HG02678 (cell line): ENCODE data around the gene PDIA5.

ENCODE experiments used
- ATAC-seq: cut with Tn5 transposase; IDR thresholded peaks from one replicate; pipeline ENCODE4 v1.9.1; 2021; ENCODE audit warnings: mild to moderate bottlenecking, moderate library complexity; ENCODE audit not compliant: unreplicated experiment

PDIA5 gene

GRCh38 chr3:123070510-123070909 lies 3.7 kb downstream of the PDIA5 start:
- no peak for ATAC-seq

DNA sequence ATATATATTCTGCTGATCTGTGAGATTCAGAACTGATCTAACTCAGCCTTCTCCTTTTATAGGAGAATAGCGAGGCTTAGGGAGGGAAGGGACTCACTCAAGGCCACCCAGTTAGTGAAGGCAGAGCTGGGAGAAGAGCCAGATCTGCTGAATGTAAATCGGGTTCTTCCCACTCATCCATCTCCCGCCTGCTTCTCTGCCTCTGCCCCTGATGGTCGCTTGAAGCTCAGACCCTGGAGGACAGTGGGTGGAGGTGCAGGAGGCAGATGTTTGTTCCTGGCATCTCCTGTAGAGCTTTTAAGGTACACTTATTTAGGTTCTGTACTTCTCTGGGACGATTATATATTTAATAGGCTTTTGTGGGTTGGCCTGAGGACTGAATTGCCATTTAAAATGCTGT lies 4.3 kb downstream of the PDIA5 start:
- ATAC-seq: no peak

DNA sequence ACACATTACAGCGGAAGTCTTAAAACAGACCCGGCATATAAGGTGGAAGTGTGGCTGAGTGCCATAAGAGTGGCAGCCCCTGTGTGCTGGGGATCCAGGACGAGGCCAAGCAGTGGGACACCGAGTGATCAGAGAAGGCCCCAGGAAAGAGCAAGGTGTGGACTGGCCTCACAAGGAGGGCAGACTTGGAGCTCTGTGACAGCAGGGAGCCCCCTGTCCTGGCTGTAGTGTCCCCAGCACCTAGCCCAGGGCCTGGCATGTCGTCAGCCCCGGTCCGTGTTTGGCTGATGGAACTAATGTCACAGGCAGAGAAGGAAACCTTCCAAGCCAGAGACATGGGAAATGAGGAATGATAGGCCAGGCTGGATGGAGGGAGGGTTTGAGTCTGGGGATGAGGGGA lies 4.8 kb downstream of the PDIA5 start:
- no peak for ATAC-seq

DNA sequence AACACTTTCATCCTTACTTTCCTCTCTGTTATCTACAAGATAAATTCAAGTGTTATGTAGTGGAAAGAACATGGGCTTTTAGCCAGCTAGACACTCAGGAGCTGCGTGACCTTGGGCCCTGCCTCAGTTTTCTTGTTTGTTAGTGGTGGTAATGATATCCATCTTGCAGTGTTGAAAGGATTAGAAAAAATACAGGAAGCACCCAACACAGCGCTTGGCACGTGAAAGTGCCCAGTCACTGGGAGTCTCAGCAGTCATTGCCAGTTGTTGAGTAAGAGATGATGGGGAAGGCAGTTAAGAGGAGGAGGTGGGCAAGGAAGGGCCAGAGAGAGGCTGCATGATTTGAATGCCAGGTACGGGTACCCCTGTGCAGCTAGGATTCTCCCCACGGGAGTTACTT lies 5.3 kb downstream of the PDIA5 start:
- ATAC-seq: no peak

GRCh38 chr3:123072564-123072963 lies 5.7 kb downstream of the PDIA5 start:
- no peak for ATAC-seq

GRCh38 chr3:123075359-123075758 lies 8.5 kb downstream of the PDIA5 start:
- ATAC-seq: no peak

- no peak for ATAC-seq
Observed at GRCh38 chr3:123076112-123076495, 9.3 kb downstream of the PDIA5 start.

DNA sequence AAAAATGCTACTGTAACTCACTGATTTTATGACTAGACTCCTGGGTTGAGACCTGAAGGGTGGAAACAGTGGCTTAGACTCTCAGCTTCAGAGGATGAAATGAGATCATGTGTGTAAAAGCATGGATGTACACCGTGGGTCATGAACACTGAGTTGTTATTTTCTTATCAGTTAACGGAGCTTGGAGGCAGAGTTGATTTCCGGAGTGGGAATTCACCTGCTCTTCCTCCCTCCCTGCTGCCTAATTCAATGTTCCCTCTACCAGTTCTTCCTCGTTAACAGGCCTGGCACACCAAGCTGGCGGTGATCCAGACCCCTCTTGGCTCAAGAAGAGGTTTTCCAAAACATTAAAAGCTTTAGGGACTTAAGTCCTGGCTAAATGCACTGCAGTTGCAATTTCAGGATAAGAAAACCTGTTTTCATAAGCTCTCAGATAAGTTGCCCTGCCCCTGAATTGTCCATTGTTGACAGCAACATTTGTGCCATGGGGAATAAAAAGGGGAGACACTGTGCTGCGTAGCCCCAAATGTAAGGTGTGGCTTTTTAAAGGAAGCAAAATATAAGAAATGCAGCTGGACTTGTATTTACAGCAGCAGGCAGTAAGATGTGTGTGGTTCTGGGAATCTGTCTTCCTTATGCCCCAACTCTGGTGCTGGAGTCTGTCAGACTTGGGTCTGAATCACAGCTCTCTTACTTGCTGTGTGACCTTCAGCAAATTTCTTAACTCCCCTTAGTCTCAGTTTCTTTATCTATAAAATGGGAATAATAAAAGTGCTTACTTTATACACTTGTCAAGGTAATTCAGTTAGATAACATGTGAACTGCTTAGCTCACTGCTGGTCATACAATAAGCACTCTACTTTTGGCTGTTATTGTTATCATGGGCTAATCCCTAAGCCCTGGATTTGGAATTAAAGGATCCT lies 9.9 kb downstream of the PDIA5 start:
- ATAC-seq: no peak

DNA sequence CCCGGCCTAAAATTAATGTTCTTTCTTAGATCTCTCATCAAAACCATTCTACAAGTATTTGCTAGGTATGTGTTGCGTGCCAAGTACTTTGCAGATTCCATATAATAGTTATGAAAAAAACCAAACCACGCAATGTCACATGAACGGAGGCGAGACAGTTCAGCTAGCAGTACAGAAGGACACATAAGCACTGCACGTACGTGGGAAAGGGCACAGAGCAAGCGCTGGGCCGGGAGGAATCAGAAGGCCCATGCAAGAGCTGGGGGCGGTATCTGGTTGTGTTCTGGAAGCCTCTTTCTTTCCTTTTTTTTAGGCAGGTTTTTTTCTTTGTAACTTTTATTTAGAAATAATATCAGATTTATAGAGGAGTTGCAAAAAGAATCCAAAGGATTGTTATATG lies 11.3 kb downstream of the PDIA5 start:
- ATAC-seq: no peak

DNA sequence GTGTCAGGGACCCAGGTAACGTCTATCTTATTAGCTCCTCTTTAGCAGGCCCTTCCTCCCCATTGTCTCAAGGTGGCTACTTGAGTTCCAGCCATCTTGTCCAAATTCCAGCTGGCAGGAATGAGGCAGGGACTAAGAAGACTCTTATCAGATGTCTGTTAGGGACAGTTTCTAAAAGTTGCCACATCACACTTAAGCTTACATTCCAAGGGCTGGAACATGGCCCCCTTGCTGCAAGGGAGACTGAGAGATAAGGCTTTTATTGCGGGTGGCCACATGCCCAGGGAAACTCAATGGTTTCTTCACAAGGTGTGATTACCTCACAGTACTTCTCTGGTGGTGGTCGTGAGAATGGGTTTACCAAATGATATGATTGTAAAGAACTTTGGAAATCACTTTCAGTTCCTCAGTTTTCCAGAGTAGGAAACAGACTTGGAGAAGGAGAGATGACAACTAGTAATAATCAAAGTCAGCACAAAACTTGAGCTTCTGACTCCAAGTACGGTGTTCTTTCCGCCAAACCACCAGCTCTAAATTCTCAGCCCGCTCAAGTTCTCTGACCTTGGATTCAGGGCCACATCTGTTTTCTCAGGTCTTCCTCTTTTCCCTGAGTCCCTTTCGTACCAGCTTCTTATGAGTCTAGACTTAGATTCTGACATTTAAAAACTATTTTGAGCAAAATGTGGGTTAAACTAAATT lies 14.2 kb downstream of the PDIA5 start:
- ATAC-seq: no peak

- ATAC-seq: peak; percentile 17
Observed at GRCh38 chr3:123081718-123082369, 15.0 kb downstream of the PDIA5 start.

DNA sequence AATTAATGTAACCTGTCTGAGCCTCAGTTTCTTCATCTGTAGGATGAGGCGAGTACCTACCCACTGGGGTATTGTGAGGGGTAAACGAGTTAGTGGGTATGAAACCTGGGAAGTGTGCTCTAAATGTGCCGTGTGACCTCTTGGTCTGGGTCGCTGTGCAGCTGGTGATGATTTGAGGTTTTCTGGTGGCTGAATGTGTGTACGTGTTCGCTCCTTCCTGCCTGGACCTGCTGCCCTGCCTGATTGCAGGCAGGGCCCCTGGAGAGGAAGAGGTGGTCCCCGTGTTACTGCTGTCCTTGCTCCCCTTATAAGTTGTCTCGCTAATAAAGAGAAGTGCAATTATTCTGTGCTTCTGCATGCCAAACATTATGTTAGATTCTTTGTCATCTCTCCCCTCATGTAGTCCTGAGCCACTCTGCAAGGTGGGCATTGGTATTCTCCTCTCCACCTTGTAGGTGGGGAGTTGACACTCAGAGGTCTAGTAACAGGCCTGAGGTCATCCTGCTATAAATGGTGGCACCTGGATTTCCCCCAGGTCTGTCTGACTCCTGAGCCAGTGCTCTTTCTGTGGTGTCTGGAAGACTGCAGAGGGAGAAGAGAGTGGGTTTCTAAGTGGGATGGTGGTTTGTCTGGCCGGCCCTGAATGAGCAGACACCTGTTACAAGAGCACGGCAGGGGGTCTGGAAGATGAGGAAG lies 15.7 kb downstream of the PDIA5 start:
- peak; percentile 70 for ATAC-seq

- no peak for ATAC-seq
Observed at GRCh38 chr3:123083383-123084124, 16.7 kb downstream of the PDIA5 start.

GRCh38 chr3:123084192-123084591 lies 17.4 kb downstream of the PDIA5 start:
- ATAC-seq: no peak

DNA sequence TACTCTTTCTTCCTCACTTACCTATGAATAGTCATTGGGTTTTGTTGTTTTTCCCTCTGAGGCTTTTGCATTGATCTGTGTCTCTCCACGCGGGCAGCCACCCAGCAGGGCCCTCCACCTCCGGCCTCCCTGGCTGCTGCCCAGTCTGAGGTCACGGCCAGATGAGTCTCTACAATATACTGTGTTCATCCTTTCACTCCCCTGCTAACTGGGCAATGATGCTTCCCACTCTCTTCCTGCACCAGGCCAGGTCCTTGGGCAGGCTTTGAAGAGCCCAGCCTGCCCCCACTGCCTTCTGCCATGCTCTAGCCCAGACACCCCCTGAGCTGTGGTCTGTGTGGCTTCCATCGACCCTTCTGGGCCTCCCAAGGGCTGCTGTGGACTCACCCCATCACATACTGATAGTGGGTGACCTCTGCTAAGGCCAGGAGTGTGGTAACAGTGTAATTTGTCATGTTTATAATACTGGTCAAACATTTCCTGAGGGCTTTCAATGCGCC lies 18.0 kb downstream of the PDIA5 start:
- ATAC-seq: no peak

- ATAC-seq: no peak
Observed at GRCh38 chr3:123085293-123085931, 18.6 kb downstream of the PDIA5 start.

- no peak for ATAC-seq
Observed at GRCh38 chr3:123085932-123086627, 19.3 kb downstream of the PDIA5 start.

DNA sequence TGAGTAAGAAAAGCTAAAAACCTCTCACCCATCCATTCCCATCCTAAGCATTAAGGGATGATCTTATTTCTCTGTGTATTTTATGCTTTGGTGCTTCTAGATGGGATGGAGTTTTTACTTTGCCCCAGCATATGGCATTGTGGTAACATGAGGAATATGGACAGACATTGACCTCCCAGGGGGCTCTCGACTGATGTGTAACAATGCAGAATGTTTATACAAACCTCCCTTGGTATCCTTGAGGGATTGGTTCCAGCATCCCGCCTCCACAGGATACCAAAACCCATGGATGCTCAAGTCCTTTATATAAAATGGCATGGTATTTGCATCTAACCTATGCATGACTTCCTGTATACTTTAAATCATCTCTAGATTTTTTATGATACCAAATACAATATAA lies 21.6 kb downstream of the PDIA5 start:
- no peak for ATAC-seq
